AG04450 (cell line): ENCODE measurements around the gene CYP46A1. TPM values are rescaled to one million over a fixed set of nuclear protein-coding genes. Genes with fewer than 3 reads are reported as not detected.

Experiments used
- CTCF ChIA-PET: fragments of 300-600, 350-600 bp; formaldehyde crosslinking; extraction: SDS; loops from one replicate; lab custom pipeline; 2022; ENCODE audit warnings: antibody characterized with exemption, inconsistent platforms; lab: Charles Lee
- POLR2A ChIA-PET: fragments of 350-600 bp; formaldehyde crosslinking; extraction: SDS; loops from one replicate; lab custom pipeline; 2021; ENCODE audit warnings: antibody characterized with exemption, inconsistent platforms; lab: Yijun Ruan, JAX
- DNase-seq: peaks from one replicate; pipeline ENCODE4 v3.0.0-alpha.2; 2011; ENCODE audit warnings: low read depth, low spot score
- H3K27ac ChIP-seq: one replicate; pipeline ENCODE4 v1.5.1; 2012; ENCODE audit warnings: low read depth, low read length, control low read depth
- H3K27me3 ChIP-seq: one replicate; pipeline ENCODE4 v1.6.0; 2012; ENCODE audit warnings: low read length; ENCODE audit not compliant: control insufficient read depth, insufficient read depth
- H3K4me3 ChIP-seq: 2 replicates; pipeline ENCODE4 v1.5.1; 2011; ENCODE audit warnings: mild to moderate bottlenecking, low read depth, low read length, control low read depth
- H3K9me3 ChIP-seq: 2 replicates; pipeline ENCODE4 v1.5.1; 2012; ENCODE audit warnings: low read length; ENCODE audit not compliant: control insufficient read depth, insufficient read depth
- CTCF ChIP-seq: IDR thresholded peaks from 2 replicates; pipeline ENCODE4 v1.5.1; 2011; ENCODE audit warnings: low read depth, low read length, control low read depth, inconsistent platforms
- polyA plus RNA-seq: library from polyadenylated mRNA; depleted of rRNA; stranded (reverse); fragments of >200 nt; gene quantifications from 2 replicates; pipeline ENCODE4 v1.2.3, GENCODE V29; 2011

Gene CYP46A1
- polyA plus RNA-seq, 1 experiment: 0.07 TPM

GRCh38 chr14:99662846-99663245, 21.3 kb upstream of the CYP46A1 start:
- no peak overlapping the region for H3K4me3 ChIP-seq
- ChIA-PET CTCF (interaction anchor here (0.6 kb wide), 1 partner anchor 237 kb away, joined by 3 read pairs; no protein-coding TSS in a partner anchor), POLR2A (no interaction called here)
- no peak for TF ChIP-seq CTCF
- H3K27ac ChIP-seq: no peak overlapping the region
- no peak for DNase-seq
- no peaks in the 10 kb centered on the region for H3K9me3 ChIP-seq
- H3K27me3 ChIP-seq: peaks cover 19% of the 10 kb centered on the region

- Histone ChIP-seq H3K4me3 (no peak overlapping the region), H3K27me3 (peaks cover 17% of the 10 kb centered on the region), H3K27ac (no peak overlapping the region), H3K9me3 (no peaks in the 10 kb centered on the region)
- ChIA-PET POLR2A (no interaction called here), CTCF (interaction anchor here (0.7 kb wide), 1 partner anchor 222 kb away, joined by 3 read pairs; no protein-coding TSS in a partner anchor)
- DNase-seq: no peak
- no peak for TF ChIP-seq CTCF
Observed at GRCh38 chr14:99663386-99664057, 20.6 kb upstream of the CYP46A1 start.

- H3K4me3 ChIP-seq: no peak overlapping the region
- no peak for DNase-seq
- no peaks in the 10 kb centered on the region for H3K9me3 ChIP-seq
- H3K27me3 ChIP-seq: peaks cover 11% of the 10 kb centered on the region
- CTCF ChIA-PET: interaction anchor here (0.6 to 0.7 kb wide), 3 partner anchors 54 to 221 kb away, joined by 3 read pairs; no protein-coding TSS in a partner anchor
- no peak for TF ChIP-seq CTCF
- H3K27ac ChIP-seq: no peak overlapping the region
- POLR2A ChIA-PET: interaction anchor here (0.6 kb wide), 1 partner anchor 133 kb away, joined by 3 read pairs; no protein-coding TSS in a partner anchor
Observed at GRCh38 chr14:99664058-99664936, 19.8 kb upstream of the CYP46A1 start.

GRCh38 chr14:99664937-99665273, 19.2 kb upstream of the CYP46A1 start:
- no peak for DNase-seq
- TF ChIP-seq CTCF: no peak
- Histone ChIP-seq H3K9me3 (no peaks in the 10 kb centered on the region), H3K27ac (no peak overlapping the region), H3K4me3 (no peak overlapping the region), H3K27me3 (peaks cover 6% of the 10 kb centered on the region)
- ChIA-PET POLR2A (interaction anchor here (0.6 kb wide), 1 partner anchor 134 kb away, joined by 3 read pairs; no protein-coding TSS in a partner anchor), CTCF (interaction anchor here (0.6 kb wide), 2 partner anchors 53 to 151 kb away, joined by 3 read pairs; no protein-coding TSS in a partner anchor)
